Activated T-cell treated with anti-CD3 and anti-CD28 coated beads for 48 hours (primary cell): ENCODE data around the gene NKD1.

Source experiments
- DNase-seq: peaks from one replicate; pipeline ENCODE4 v3.0.0-alpha.2; 2020; ENCODE audit warnings: low read depth

The NKD1 gene

DNA sequence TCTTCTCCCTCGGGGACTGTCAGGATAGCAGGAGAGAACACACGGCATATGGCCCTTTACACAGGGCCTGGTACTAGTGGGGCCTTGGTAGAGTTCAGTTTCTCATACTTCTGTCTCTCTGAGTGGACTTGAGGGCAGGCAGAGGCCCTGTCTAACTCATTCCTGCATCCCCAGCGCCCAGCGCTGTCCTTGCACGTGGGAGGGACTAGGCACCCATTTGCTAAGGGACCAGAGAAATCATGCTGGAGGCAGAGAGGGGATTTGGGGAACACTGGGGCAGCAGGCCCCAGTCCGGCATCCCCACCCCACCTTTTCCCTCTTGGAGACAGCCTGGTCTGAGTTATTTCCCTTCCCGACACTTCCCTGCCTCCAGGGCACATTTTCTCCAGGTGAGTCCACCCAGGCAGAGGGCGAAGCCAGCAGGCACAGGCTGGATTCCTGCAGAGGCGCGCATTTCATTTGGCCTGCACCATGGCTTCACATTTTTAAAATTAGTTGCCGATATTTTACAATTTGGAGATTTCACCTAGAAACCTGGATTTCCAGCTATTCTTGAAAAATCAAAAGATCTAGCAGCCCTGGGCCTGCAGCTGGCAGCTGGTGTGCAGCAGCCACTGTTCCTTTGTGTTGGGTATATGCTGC is 9.7 kb upstream of the NKD1 start:
- no peak for DNase-seq

DNA sequence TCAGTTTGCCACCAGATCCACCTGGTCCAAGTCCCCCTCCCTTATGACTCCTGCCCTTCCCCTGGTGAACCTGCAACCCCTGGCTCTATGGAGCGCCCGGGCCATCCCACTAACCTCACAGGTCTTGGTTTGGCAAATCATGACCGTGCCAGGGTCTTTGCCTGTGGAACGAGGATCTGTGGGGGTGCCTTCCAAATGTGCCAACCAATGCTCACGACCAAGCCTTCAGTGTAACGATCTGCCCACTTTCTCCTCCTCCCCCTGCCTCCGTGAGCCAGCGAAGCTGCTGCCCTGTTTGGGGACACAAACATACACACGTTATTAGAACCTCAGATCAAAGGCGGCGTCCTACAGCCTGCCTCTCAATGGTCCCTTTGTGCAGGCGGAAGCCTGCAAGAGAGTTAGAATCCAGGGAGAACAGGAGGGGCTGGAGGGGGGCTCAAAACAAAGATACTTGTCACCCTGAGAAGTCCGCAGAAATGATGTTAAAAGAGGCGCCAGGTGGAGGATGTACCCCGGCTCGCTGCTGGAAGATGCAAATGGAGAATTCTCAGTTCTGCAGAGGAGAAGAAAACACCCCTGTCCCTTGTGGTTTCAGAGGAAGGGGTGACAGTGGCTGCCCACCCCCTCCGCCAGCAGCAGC is 9.0 kb upstream of the NKD1 start:
- DNase-seq = no peak

DNA sequence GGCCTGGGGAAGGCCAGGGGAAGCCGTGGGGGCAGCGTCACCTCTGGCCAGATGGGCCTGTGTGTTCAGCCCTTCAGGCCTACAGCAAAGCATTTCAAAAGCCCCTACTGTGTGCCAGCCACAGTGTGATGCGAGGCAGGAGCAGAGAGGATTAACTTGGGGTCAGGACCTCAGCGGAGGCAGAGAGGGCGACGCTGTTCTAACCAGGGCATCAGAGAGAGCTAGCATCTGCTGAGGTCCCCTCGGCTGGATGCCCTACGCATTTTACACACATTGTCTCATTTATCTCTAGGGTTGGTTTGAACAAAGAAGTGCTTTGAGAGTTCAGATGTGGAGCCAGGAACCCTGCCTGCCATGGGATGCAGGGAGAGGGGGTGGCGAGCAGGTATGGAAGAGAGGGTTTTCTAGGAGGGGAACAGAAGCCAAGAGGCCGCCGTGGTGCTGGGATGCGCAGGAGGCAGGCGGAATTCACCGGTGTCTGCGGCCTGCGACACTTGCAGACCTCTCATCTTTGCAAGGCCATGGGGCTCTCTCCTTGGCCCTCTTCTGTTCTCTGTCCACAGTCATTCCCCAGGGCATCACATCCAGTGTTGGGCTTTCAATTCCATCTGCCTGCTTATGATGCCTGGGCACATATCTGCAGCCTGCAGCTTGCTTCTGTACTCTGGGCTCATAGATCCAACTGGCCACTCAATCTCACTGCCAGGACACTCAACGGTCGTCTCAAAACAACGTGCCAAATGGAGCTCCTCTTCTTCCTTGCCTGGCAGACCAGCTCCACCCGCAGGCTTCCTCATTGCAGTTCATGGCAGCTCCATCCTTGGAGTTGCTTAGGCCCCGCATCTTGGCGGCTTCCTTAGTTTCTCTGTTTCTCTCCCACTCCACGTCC is 8.1 kb upstream of the NKD1 start:
- DNase-seq = no peak

DNA sequence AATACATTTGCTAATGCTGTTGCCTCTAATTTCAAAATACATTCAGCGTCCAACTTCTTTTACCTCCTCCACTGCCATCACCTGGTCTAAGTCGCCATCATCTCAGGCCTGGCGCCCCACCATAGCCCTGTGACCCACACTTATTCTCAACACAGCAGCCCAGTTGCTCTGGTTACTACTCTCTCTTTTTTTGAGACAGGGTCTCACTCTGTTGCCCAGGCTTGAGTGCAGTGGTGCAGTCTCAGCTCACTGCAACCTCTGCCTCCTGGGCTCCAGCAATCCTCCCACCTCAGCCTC is 7.5 kb upstream of the NKD1 start:
- DNase-seq = no peak

GRCh38 chr16:50542703-50543102 is 5.5 kb upstream of the NKD1 start:
- no peak for DNase-seq

GRCh38 chr16:50546125-50546524 is 2.1 kb upstream of the NKD1 start:
- DNase-seq = no peak

DNA sequence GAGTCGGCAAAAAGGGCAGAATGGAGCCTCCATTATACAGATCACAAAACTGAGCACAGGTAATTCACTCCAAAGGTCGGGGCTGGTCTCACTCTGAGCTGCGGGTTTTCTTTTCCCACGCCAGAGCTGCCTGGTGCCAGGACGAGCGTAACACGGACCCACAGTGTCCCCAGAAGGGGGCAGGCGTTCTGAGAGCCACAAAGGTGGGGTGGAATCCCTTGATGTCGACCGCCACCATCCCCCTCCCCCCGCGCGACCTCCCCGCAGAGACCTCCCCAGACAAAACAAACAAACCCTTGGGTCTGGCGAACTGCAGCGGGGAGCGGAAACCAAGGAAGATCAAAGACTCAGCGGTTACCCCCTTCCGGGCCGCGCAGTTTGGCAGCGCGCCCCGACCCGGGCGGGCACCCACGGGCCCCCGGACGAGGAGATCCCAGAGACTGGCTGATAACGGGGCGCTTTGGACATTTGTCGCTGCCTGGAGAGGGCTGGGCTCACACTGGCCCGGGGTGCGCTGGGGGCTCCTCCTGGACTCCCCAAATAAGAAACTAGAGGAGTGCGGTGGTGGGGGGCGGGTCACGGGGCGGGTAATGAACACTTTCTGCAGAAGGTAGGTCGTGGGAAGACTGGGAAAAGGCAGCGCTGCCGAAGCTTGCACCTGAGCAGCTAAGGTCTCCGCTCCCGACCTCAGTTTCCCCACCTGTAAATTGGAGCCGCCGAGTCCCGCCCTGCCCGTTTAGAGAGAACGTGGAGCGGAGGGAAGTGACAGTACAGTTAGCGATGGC is 664 bp upstream of the NKD1 start:
- peak; percentile 36 for DNase-seq

DNA sequence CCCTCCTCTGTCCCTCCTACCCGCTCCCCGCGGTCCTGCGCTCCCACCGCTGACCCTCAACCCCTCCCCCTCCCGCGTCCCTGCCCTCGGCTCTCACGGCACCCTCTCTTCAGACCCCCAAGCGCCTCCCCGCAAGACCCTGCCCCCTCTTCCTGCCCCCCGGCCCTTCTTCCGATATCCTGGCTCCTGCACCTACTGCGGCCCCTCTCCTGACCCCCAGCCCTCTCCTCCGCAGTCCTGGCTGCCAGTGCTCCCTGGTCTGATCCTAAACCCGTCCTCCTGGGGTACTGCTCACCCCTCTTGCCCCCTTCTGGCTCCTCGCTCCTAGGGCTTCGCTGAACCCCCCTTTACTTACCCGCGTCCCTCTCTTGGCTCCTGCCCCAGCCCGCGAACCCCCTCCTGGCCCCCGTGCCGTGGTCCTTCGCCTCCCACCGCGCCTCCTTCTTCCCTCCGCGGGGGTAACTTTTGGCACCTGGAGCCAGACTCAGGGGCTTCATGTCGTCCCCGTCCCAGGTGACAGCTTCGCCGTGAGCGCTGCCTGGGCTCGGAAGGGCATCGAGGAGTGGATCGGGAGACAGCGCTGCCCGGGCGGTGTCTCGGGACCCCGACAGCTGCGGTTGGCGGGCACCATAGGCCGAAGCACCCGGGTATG is 839 bp downstream of the NKD1 start:
- no peak for DNase-seq

DNA sequence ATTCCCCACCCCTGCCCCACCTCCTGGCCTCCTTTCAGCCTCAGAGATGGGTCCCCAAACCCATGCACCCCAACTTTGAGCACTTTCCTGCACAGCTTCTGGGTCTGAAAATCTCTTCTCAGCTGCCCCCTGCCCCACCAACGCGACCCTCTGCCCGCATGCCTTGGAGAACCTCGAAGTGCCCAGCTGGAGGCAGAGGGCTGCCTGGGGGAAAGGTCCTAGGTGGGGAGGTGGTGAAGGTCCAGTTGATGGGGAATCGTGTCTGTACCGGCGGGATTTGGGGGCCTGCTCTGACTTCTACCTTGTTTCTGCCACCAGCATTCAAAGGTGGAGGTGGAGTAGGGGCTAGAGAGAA is 1.3 kb downstream of the NKD1 start:
- DNase-seq = no peak

DNA sequence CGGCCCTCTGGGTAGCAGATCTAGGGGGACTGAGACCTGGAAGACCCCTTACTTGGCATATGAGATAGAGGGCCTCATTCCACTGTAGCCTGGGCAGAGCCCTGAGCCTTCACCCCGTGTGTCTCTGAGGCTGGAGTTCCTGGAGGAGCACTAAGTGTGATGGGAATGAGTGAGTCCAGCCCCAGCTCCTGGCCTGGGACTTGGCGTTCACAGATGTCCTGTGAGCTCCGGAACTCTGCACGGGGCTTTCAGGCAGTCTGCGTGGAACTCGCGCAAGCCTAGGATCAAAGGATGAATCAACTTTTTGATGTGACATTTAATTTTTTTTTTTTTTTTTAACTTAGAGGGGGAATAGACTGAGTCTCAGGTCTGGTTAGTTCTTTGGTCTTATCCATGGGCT is 1.8 kb downstream of the NKD1 start:
- DNase-seq = no peak

DNA sequence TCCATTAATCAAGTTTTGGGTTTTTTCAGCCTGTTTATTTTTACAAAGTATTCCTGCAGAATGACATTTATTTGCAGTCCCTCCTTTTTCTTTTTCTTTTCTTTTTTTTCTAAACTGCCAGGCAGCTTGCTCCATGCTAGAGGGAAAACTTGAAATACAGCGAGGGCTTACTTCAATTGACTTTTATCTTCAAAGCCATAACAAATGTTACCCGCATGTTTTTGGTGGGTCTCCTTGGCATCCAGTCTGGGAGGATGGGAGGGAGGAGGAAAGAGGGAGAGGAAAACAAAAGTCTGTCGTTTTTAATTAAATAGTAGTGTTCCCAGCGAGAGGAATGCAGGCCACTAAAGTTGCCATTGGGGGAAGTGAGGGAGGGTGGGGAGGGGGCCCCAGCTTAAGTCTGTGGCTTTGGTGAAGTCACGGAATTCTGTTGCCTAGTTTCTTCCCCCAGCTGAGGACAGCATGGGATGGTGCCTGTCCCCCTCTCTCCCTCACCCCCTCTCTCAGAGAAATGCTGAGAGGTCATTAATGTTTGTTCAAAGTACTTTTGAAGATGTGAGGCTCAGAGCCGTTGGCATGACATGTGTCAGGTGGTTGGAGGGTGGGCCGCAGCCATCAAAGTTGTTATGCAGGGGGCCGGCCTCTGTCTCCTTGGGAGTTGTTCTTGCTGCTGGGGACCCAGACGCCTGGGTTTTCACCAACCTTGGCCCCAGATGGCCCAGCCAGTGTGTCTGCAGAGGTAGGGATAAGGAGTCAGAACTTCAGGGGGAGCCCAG is 2.9 kb downstream of the NKD1 start:
- DNase-seq = no peak

DNA sequence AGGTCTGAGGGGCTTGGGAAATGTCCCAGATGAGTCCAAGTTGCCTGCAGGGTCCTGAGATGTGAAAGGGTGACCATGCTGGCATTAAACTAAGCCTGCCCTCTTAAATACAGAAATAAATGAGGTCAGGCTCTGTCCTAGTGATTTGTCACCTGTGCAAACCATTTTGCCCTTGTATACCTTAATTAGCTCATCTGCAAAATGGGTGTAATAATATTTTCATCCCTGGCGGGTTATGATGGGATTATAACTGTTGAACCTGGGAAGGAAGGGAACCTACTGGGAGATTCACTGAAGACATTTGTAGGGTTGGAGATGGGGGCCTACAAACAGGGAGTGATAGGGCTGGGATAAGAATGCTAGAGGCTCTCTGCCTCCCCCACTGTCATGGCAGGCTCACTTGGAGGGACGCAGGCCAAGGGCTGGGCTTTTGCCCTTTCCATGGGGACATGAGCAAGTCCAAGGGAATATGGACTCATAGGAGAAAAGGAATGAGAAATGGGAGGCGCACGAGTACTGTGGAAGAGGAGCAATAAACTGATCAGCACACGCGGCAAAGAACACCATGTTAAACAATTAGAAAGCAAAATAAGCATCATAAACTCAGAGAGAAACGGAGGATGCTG is 4.4 kb downstream of the NKD1 start:
- DNase-seq = no peak

- no peak for DNase-seq
Measured at GRCh38 chr16:50553182-50553710, 5.0 kb downstream of the NKD1 start.

- no peak for DNase-seq
Measured at GRCh38 chr16:50553731-50554360, 5.7 kb downstream of the NKD1 start.

GRCh38 chr16:50555269-50555875 is 7.2 kb downstream of the NKD1 start:
- DNase-seq = no peak

DNA sequence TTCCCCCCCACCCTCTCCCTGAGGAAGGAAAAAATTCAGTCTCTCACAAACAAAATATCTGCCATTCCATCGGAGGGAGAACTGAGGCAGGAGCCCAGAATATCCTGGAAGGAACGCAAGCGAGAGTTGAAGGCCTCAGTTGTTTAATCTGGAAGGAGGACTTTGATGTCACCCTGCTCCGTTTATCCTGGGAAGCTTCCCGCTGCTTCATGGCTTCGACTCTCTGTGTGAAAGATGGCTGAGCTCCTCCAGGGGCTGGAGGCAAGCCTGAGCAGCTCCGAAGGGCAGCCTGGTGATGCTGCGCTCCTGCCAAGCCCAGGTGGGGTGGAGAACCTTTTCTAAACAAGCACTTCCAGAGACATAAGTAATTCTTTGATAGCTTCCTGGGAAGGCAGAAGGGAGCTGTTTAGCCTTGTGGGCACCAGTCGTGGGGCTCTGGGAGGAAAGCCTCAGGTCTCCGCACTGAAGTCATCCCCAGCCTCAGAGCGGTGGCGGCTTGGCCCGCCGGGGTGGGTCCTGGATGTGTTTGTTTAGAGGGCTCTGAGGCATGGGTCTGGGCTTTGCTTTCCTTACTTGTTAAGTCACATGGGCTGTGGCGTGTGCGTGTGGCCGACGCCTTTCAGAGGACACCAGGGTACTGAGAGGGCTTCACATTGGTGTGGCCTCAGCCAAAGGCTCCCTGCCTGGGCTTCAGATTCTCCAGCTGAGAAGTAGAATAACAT is 7.9 kb downstream of the NKD1 start:
- DNase-seq = no peak

- no peak for DNase-seq
Measured at GRCh38 chr16:50557046-50557445, 8.8 kb downstream of the NKD1 start.

DNA sequence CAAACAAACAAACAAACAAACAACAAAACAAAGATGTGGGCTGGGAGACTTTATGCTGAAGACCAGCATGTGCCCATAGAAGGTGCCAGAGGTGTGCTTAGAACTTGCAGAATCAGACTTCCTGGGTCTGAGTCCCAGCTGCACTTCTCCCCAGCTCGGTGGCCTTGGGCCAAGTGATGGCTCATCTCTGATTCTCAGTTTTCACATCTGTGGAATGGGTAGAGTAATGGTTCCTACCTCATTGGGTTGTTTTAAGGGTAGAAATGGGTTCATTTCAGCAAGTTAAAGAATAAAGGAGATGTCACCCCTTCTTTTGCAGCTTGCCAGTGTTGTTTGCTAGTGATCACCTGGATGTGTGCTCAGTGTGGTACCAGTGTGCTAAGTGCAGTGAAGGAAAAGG is 10.7 kb downstream of the NKD1 start:
- DNase-seq = no peak

- no peak for DNase-seq
Measured at GRCh38 chr16:50559342-50559741, 11.1 kb downstream of the NKD1 start.
